GM23338 (cell line): ENCODE data around the gene CLN6. TPM values are rescaled to one million over a fixed set of nuclear protein-coding genes. Genes with fewer than 3 reads are reported as not detected.

Experiments used
- JUNB ChIP-seq: IDR thresholded peaks from one replicate; pipeline ENCODE4 v1.6.1; 2016; ENCODE audit warnings: antibody characterized with exemption; ENCODE audit not compliant: unreplicated experiment
- STAT1 ChIP-seq: IDR thresholded peaks from one replicate; pipeline ENCODE4 v1.6.1; 2016; ENCODE audit warnings: antibody characterized with exemption; ENCODE audit not compliant: unreplicated experiment
- ZNF114 ChIP-seq: fragments of 250-450 bp; sonication (Bioruptor Pico); IDR thresholded peaks from 2 replicates; pipeline ENCODE4 v1.5.0; 2020; ENCODE audit warnings: mild to moderate bottlenecking, moderate library complexity
- polyA plus RNA-seq: library from polyadenylated mRNA; unstranded; fragments of >200 nt; fragmentation: Nextera tagmentation; extraction: Ambion mirVana; gene quantifications from 2 replicates; pipeline ENCODE4 v1.2.1, GENCODE V29; 2016
- total RNA-seq: library from RNA; depleted of rRNA; stranded (reverse); fragments of >200 nt; shearing (Covaris generic); gene quantifications from 2 replicates; pipeline ENCODE4 v1.2.3, GENCODE V29; 2014
- TF ChIP-seq, protein P1 (sequence below): fragments of 250-450 bp; sonication (Bioruptor Pico); IDR thresholded peaks from 2 replicates; pipeline ENCODE4 v1.5.0; 2020; ENCODE audit warnings: mild to moderate bottlenecking, moderate library complexity
- TF ChIP-seq, protein P2 (sequence below): IDR thresholded peaks from 2 replicates; pipeline ENCODE4 v1.6.1; 2016; ENCODE audit warnings: antibody characterized with exemption
- TF ChIP-seq, protein P3 (sequence below): IDR thresholded peaks from one replicate; pipeline ENCODE4 v1.6.1; 2018; ENCODE audit warnings: antibody characterized with exemption; ENCODE audit not compliant: unreplicated experiment

The CLN6 gene
- total and polyA plus RNA-seq, 2 experiments from 2014 or later = 20.7 to 69.5 TPM

DNA sequence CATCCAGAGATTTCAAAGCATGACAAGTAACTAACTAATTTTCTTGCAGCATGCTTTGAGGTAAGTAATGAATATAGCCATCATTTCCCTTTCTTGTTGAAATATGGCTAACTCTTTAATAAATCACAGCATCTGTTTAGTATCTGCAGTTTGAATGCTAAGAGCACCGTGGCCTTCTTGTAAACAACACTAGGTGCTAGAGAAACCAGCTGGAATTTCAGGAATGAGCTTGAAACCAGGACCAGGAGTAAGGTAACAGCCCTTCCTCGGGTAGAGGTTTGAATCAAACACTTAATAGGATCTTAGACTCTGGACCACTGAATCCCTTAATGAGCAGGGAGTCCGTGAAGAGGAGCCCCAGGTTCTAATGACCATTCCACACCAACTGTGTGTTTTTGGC is 38.0 kb downstream of the CLN6 start (continued):
- TF ChIP-seq, protein P1, sequence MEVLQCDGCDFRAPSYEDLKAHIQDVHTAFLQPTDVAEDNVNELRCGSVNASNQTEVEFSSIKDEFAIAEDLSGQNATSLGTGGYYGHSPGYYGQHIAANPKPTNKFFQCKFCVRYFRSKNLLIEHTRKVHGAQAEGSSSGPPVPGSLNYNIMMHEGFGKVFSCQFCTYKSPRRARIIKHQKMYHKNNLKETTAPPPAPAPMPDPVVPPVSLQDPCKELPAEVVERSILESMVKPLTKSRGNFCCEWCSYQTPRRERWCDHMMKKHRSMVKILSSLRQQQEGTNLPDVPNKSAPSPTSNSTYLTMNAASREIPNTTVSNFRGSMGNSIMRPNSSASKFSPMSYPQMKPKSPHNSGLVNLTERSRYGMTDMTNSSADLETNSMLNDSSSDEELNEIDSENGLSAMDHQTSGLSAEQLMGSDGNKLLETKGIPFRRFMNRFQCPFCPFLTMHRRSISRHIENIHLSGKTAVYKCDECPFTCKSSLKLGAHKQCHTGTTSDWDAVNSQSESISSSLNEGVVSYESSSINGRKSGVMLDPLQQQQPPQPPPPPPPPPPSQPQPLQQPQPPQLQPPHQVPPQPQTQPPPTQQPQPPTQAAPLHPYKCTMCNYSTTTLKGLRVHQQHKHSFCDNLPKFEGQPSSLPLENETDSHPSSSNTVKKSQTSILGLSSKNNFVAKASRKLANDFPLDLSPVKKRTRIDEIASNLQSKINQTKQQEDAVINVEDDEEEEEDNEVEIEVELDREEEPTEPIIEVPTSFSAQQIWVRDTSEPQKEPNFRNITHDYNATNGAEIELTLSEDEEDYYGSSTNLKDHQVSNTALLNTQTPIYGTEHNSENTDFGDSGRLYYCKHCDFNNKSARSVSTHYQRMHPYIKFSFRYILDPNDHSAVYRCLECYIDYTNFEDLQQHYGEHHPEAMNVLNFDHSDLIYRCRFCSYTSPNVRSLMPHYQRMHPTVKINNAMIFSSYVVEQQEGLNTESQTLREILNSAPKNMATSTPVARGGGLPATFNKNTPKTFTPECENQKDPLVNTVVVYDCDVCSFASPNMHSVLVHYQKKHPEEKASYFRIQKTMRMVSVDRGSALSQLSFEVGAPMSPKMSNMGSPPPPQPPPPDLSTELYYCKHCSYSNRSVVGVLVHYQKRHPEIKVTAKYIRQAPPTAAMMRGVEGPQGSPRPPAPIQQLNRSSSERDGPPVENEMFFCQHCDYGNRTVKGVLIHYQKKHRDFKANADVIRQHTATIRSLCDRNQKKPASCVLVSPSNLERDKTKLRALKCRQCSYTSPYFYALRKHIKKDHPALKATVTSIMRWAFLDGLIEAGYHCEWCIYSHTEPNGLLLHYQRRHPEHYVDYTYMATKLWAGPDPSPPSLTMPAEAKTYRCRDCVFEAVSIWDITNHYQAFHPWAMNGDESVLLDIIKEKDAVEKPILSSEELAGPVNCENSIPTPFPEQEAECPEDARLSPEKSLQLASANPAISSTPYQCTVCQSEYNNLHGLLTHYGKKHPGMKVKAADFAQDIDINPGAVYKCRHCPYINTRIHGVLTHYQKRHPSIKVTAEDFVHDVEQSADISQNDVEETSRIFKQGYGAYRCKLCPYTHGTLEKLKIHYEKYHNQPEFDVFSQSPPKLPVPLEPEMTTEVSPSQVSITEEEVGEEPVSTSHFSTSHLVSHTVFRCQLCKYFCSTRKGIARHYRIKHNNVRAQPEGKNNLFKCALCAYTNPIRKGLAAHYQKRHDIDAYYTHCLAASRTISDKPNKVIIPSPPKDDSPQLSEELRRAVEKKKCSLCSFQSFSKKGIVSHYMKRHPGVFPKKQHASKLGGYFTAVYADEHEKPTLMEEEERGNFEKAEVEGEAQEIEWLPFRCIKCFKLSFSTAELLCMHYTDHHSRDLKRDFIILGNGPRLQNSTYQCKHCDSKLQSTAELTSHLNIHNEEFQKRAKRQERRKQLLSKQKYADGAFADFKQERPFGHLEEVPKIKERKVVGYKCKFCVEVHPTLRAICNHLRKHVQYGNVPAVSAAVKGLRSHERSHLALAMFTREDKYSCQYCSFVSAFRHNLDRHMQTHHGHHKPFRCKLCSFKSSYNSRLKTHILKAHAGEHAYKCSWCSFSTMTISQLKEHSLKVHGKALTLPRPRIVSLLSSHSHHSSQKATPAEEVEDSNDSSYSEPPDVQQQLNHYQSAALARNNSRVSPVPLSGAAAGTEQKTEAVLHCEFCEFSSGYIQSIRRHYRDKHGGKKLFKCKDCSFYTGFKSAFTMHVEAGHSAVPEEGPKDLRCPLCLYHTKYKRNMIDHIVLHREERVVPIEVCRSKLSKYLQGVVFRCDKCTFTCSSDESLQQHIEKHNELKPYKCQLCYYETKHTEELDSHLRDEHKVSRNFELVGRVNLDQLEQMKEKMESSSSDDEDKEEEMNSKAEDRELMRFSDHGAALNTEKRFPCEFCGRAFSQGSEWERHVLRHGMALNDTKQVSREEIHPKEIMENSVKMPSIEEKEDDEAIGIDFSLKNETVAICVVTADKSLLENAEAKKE (CRISPR knock-in tag) = no peak
- TF ChIP-seq JUNB (no peak), ZNF114 (no peak), STAT1 (no peak)
- TF ChIP-seq, protein P2, sequence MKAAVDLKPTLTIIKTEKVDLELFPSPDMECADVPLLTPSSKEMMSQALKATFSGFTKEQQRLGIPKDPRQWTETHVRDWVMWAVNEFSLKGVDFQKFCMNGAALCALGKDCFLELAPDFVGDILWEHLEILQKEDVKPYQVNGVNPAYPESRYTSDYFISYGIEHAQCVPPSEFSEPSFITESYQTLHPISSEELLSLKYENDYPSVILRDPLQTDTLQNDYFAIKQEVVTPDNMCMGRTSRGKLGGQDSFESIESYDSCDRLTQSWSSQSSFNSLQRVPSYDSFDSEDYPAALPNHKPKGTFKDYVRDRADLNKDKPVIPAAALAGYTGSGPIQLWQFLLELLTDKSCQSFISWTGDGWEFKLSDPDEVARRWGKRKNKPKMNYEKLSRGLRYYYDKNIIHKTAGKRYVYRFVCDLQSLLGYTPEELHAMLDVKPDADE = no peak
- TF ChIP-seq, protein P3, sequence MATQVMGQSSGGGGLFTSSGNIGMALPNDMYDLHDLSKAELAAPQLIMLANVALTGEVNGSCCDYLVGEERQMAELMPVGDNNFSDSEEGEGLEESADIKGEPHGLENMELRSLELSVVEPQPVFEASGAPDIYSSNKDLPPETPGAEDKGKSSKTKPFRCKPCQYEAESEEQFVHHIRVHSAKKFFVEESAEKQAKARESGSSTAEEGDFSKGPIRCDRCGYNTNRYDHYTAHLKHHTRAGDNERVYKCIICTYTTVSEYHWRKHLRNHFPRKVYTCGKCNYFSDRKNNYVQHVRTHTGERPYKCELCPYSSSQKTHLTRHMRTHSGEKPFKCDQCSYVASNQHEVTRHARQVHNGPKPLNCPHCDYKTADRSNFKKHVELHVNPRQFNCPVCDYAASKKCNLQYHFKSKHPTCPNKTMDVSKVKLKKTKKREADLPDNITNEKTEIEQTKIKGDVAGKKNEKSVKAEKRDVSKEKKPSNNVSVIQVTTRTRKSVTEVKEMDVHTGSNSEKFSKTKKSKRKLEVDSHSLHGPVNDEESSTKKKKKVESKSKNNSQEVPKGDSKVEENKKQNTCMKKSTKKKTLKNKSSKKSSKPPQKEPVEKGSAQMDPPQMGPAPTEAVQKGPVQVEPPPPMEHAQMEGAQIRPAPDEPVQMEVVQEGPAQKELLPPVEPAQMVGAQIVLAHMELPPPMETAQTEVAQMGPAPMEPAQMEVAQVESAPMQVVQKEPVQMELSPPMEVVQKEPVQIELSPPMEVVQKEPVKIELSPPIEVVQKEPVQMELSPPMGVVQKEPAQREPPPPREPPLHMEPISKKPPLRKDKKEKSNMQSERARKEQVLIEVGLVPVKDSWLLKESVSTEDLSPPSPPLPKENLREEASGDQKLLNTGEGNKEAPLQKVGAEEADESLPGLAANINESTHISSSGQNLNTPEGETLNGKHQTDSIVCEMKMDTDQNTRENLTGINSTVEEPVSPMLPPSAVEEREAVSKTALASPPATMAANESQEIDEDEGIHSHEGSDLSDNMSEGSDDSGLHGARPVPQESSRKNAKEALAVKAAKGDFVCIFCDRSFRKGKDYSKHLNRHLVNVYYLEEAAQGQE = no peak
